Kidney epithelial cell (primary cell): ENCODE data around the gene RUFY2. TPM values are rescaled to one million over a fixed set of nuclear protein-coding genes. Genes with fewer than 3 reads are reported as not detected.

Source experiments
- DNase-seq: peaks from one replicate; pipeline ENCODE4 v3.0.0-alpha.2; 2010; ENCODE audit warnings: low read depth
- H3K27me3 ChIP-seq: 2 replicates; pipeline ENCODE4 v1.6.0; 2011; ENCODE audit warnings: low read length; ENCODE audit not compliant: control insufficient read depth, insufficient read depth
- H3K36me3 ChIP-seq: 2 replicates; pipeline ENCODE4 v1.5.1; 2011; ENCODE audit warnings: low read length; ENCODE audit not compliant: control insufficient read depth, insufficient read depth
- H3K4me3 ChIP-seq: 2 replicates; pipeline ENCODE4 v1.5.1; 2011; ENCODE audit warnings: low read depth, mild to moderate bottlenecking, control low read depth, low read length
- total RNA-seq: library from RNA; depleted of rRNA; stranded (reverse); fragments of >200 nt; gene quantifications from 2 replicates; pipeline ENCODE4 v1.2.3, GENCODE V29; 2015
- TF ChIP-seq, protein P1 (sequence below): IDR thresholded peaks from 2 replicates; pipeline ENCODE4 v1.5.1; 2011; ENCODE audit warnings: mild to moderate bottlenecking, moderate library complexity, low read length, control low read depth, inconsistent platforms; ENCODE audit not compliant: insufficient read depth, poor library complexity, severe bottlenecking

The RUFY2 gene
- total RNA-seq, 1 donor from 2014 or later: 13.0 TPM

DNA sequence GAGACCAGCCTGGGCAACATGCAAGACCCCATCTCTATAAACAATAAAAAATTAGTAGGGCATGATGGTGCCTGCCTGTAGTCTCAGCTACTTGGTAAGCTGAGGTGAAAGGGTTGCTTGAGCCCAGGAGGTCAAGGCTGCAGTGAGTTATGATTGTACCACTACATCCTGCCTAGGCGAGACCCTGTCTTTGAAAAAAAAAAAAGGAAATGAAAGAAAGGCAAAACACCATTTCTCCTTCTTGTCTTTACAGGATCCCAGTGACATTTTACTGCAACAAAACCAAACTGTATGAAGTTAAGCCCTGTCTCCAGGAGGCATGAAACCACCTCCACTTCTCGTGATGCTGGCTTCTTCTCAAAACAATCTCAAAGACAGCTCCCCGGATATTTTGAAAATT, 44.5 kb downstream of the RUFY2 start:
- DNase-seq: no peak
- Histone ChIP-seq H3K4me3 (no peak overlapping the region), H3K27me3 (no peaks in the 10 kb centered on the region), H3K36me3 (no peaks in the 10 kb centered on the region)
- TF ChIP-seq, protein P1, sequence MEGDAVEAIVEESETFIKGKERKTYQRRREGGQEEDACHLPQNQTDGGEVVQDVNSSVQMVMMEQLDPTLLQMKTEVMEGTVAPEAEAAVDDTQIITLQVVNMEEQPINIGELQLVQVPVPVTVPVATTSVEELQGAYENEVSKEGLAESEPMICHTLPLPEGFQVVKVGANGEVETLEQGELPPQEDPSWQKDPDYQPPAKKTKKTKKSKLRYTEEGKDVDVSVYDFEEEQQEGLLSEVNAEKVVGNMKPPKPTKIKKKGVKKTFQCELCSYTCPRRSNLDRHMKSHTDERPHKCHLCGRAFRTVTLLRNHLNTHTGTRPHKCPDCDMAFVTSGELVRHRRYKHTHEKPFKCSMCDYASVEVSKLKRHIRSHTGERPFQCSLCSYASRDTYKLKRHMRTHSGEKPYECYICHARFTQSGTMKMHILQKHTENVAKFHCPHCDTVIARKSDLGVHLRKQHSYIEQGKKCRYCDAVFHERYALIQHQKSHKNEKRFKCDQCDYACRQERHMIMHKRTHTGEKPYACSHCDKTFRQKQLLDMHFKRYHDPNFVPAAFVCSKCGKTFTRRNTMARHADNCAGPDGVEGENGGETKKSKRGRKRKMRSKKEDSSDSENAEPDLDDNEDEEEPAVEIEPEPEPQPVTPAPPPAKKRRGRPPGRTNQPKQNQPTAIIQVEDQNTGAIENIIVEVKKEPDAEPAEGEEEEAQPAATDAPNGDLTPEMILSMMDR: no peak

DNA sequence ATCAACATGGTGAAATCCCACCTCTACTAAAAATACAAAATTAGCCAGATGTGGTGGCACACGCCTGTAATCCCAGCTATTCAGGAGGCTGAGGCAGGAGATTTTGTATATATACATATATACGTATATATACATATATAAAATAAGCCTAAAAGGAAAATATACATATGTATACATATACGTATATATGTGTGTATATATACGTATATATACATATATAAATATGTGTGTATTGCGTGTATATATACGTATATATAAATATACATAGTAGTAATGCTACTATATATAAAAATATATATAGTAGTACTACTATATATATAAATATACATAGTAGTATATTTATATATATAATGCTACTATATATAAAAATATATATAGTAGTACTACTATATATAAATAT, 47.9 kb downstream of the RUFY2 start:
- H3K27me3 ChIP-seq: no peaks in the 10 kb centered on the region
- DNase-seq: no peak
- TF ChIP-seq, protein P1: no peak
- no peak overlapping the region for H3K4me3 ChIP-seq
- no peaks in the 10 kb centered on the region for H3K36me3 ChIP-seq

DNA sequence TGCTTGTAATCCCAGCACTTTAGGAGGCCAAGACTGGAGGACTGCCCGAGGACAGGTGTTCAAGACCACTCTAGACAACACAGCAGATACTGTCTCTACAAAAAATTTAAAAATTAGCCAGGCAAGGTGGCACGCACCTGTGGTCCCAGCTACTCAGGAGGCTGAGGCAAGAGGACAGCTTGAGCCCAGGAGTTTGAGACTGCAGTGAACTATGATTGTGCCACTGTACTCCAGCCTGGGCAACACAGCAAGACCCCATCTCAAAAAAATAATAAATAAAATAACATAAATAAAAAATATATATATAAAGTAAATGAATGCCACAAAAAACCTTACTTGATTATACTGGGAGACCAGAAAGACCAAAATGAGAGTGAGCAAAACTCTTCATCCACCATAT, 53.5 kb downstream of the RUFY2 start:
- Histone ChIP-seq H3K4me3 (no peak overlapping the region), H3K27me3 (no peaks in the 10 kb centered on the region), H3K36me3 (no peaks in the 10 kb centered on the region)
- DNase-seq: no peak
- TF ChIP-seq, protein P1: no peak

DNA sequence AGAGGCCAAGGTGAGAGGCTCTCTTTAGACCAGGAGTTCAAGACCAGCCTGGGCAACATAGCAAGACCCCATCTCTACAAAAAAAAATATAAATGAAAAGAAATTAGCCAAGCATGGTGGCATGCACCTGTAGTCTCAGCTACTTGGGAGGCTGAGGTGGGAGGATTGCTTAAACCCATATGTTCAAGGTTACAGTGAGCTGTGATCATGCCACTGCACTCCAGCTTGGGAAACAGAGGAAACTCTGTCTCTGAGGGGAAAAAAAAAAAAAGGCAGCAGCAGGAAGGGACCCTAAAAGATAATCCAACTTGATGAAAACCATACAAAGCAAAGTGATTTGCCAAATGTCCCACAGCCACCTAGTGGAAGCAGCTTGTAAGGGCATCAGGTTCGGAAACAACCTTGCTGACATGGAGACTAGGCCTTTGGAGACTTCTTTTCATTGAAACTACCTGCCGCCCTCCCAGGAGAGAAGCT, 58.8 kb downstream of the RUFY2 start:
- H3K4me3 ChIP-seq: no peak overlapping the region
- H3K36me3 ChIP-seq: no peaks in the 10 kb centered on the region
- TF ChIP-seq, protein P1: peak; percentile 81
- H3K27me3 ChIP-seq: no peaks in the 10 kb centered on the region
- DNase-seq: no peak

DNA sequence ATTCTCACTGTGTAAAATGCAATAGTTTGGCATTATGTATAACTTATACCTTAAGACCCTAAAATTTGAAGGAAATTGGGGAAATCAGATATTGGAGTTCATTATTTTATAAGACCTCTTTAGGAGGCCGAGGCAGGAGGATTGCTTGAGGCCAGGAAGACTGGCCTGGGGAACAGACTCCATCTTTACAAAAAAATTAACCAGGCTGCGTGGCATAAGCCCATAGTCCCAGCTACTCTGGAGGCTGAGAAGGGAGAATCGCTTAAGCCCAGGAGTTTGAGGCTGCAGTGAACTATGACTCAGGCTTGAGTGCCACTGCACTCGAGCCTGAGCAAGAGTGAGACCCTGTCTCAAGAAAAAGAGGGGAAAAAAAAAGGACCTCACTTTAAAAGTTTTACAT, 60.3 kb downstream of the RUFY2 start:
- Histone ChIP-seq H3K4me3 (no peak overlapping the region), H3K36me3 (no peaks in the 10 kb centered on the region), H3K27me3 (no peaks in the 10 kb centered on the region)
- DNase-seq: no peak
- TF ChIP-seq, protein P1: no peak

DNA sequence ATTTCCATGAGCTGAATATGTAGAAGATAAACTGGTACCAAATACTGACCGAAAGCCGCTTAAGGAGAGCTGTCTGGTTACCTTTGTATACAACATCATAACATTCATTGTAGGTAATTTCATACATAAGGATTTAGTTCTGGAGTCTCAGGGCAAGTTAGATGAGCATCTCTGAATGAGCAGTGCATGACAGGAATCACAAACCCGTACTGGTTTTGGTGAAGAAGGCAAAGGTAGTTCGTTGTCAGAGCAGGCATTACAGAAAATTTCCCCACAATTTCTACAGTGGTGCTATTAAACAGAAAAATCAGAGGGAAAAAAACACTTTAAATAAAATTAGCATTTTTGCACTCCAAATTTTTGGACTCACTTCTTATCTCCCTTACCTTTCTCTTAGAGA, 61.5 kb downstream of the RUFY2 start:
- DNase-seq: no peak
- H3K36me3 ChIP-seq: no peaks in the 10 kb centered on the region

More for the DNA sequence above, 61.5 kb downstream of the RUFY2 start:
- no peak overlapping the region for H3K4me3 ChIP-seq
- no peaks in the 10 kb centered on the region for H3K27me3 ChIP-seq
- TF ChIP-seq, protein P1: no peak
